ENCODE data around the gene SEPHS2.

Gene SEPHS2

GRCh38 chr16:30458561-30459394 is 13.1 kb upstream of the SEPHS2 start:
- H3K36me3 ChIP-seq (ENCODE audit: insufficient read depth, low read length) = no peaks in the 10 kb centered on the region
- H2AFZ ChIP-seq (ENCODE audit: low read length) = peak overlapping the region; percentile 9; the same call in 1 of the 2 replicates
- H3K9ac ChIP-seq (ENCODE audit: low read depth, low read length, poor library complexity, severe bottlenecking) = peak overlapping the region; percentile 73
- H3K4me2 ChIP-seq (ENCODE audit: low read depth, low read length, poor library complexity, severe bottlenecking) = peak overlapping the region; percentile 70
- no peaks in the 10 kb centered on the region for H3K27me3 ChIP-seq (ENCODE audit: insufficient read depth, low read length, poor library complexity, severe bottlenecking)
- H3K9me2 ChIP-seq (replicated peaks; ENCODE audit: low read depth, low read length) = no peaks in the 10 kb centered on the region
- peak overlapping the region; percentile 47 for H3K4me3 ChIP-seq (ENCODE audit: low read length, poor library complexity, severe bottlenecking)
- no peak for TF ChIP-seq EZH2phosphoT487 (IDR thresholded peaks at IDR 0.05; ENCODE audit: borderline replicate concordance)
- TF ChIP-seq, protein P1, sequence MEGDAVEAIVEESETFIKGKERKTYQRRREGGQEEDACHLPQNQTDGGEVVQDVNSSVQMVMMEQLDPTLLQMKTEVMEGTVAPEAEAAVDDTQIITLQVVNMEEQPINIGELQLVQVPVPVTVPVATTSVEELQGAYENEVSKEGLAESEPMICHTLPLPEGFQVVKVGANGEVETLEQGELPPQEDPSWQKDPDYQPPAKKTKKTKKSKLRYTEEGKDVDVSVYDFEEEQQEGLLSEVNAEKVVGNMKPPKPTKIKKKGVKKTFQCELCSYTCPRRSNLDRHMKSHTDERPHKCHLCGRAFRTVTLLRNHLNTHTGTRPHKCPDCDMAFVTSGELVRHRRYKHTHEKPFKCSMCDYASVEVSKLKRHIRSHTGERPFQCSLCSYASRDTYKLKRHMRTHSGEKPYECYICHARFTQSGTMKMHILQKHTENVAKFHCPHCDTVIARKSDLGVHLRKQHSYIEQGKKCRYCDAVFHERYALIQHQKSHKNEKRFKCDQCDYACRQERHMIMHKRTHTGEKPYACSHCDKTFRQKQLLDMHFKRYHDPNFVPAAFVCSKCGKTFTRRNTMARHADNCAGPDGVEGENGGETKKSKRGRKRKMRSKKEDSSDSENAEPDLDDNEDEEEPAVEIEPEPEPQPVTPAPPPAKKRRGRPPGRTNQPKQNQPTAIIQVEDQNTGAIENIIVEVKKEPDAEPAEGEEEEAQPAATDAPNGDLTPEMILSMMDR (conservative IDR thresholded peaks at IDR 0.05; ENCODE audit: low read length) = no peak
- H3K79me2 ChIP-seq (ENCODE audit: insufficient read depth, low read length) = no peaks in the 10 kb centered on the region
- H4K20me1 ChIP-seq (ENCODE audit: insufficient read depth, low read length, poor library complexity, severe bottlenecking) = no peaks in the 10 kb centered on the region
- peaks cover 39% of the 10 kb centered on the region for H3K4me1 ChIP-seq (ENCODE audit: insufficient read depth, low read length, poor library complexity, severe bottlenecking)
- 0 out of 2 replicates have a peak, but pooled peaks cover 2% of the 10 kb centered on the region for H3F3A ChIP-seq (ENCODE audit: low read depth)
- H3K9me3 ChIP-seq (ENCODE audit: insufficient read depth, low read depth, low read length) = no peaks in the 10 kb centered on the region

DNA sequence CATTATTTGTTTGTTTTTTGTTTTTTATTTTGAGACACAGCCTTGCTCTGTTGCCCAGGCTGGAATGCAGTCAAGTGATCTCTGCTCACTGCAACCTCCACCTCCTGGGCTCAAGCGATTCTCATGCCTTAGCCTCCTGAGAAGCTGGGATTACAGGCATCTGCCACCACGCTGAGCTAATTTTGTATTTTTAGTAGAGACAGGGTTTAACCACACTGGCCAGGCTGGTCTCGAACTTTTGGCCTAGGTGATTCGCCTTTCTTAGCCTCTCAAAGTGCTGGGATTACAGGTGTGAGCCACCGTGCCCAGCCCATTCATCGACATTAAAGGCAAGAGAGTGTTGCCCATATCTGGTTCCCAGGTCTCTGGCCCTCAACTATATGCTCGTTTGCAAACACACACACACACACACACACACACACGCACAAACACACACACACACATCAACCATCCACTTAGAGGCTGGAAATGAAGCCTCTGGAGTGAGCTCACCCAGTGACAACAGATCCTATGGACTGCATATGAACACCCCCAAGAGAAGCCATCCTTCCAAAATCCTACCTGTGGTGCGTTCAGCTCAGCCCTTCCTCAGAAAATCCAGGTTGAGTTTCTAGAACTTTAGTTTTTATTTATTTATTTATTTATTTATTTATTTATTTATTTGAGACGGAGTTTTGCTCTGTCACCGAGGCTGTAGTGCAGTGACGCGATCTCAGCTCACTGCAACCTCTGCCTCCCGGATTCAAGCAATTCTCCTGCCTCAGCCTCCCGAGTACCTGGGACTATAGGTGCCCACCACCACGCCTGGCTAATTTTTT is 12.3 kb upstream of the SEPHS2 start:
- no peaks in the 10 kb centered on the region for H3K79me2 ChIP-seq (ENCODE audit: insufficient read depth, low read length)
- no peaks in the 10 kb centered on the region for H3K27me3 ChIP-seq (ENCODE audit: insufficient read depth, low read length, poor library complexity, severe bottlenecking)
- no peaks in the 10 kb centered on the region for H3K9me2 ChIP-seq (replicated peaks; ENCODE audit: low read depth, low read length)
- peak overlapping the region; percentile 70 for H3K4me2 ChIP-seq (ENCODE audit: low read depth, low read length, poor library complexity, severe bottlenecking)
- peak overlapping the region; percentile 27 for H3K9ac ChIP-seq (ENCODE audit: low read depth, low read length, poor library complexity, severe bottlenecking)
- H3K4me3 ChIP-seq (ENCODE audit: low read length, poor library complexity, severe bottlenecking) = peak overlapping the region; percentile 47
- no peak overlapping the region for H2AFZ ChIP-seq (ENCODE audit: low read length)
- H3K36me3 ChIP-seq (ENCODE audit: insufficient read depth, low read length) = no peaks in the 10 kb centered on the region
- peaks cover 39% of the 10 kb centered on the region for H3K4me1 ChIP-seq (ENCODE audit: insufficient read depth, low read length, poor library complexity, severe bottlenecking)
- H3F3A ChIP-seq (ENCODE audit: low read depth) = 0 out of 2 replicates have a peak, but pooled peaks cover 2% of the 10 kb centered on the region
- TF ChIP-seq, protein P1 (conservative IDR thresholded peaks at IDR 0.05; ENCODE audit: low read length) = no peak
- no peak for TF ChIP-seq EZH2phosphoT487 (IDR thresholded peaks at IDR 0.05; ENCODE audit: borderline replicate concordance)
- H4K20me1 ChIP-seq (ENCODE audit: insufficient read depth, low read length, poor library complexity, severe bottlenecking) = no peaks in the 10 kb centered on the region
- no peaks in the 10 kb centered on the region for H3K9me3 ChIP-seq (ENCODE audit: insufficient read depth, low read depth, low read length)

- no peaks in the 10 kb centered on the region for H3K9me2 ChIP-seq (replicated peaks; ENCODE audit: low read depth, low read length)
- H3K4me1 ChIP-seq (ENCODE audit: insufficient read depth, low read length, poor library complexity, severe bottlenecking) = peaks cover 42% of the 10 kb centered on the region
- no peaks in the 10 kb centered on the region for H3K79me2 ChIP-seq (ENCODE audit: insufficient read depth, low read length)
- H3F3A ChIP-seq (ENCODE audit: low read depth) = 0 out of 2 replicates have a peak, but pooled peaks cover 2% of the 10 kb centered on the region
- TF ChIP-seq, protein P1 (conservative IDR thresholded peaks at IDR 0.05; ENCODE audit: low read length) = no peak
- no peak for TF ChIP-seq EZH2phosphoT487 (IDR thresholded peaks at IDR 0.05; ENCODE audit: borderline replicate concordance)
- H2AFZ ChIP-seq (ENCODE audit: low read length) = no peak overlapping the region
- H3K4me2 ChIP-seq (ENCODE audit: low read depth, low read length, poor library complexity, severe bottlenecking) = peak overlapping the region; percentile 22
- H3K9ac ChIP-seq (ENCODE audit: low read depth, low read length, poor library complexity, severe bottlenecking) = peak overlapping the region; percentile 27
- H4K20me1 ChIP-seq (ENCODE audit: insufficient read depth, low read length, poor library complexity, severe bottlenecking) = no peaks in the 10 kb centered on the region
- H3K4me3 ChIP-seq (ENCODE audit: low read length, poor library complexity, severe bottlenecking) = no peak overlapping the region
- no peaks in the 10 kb centered on the region for H3K9me3 ChIP-seq (ENCODE audit: insufficient read depth, low read depth, low read length)
- no peaks in the 10 kb centered on the region for H3K27me3 ChIP-seq (ENCODE audit: insufficient read depth, low read length, poor library complexity, severe bottlenecking)
- H3K36me3 ChIP-seq (ENCODE audit: insufficient read depth, low read length) = no peaks in the 10 kb centered on the region
Observed at GRCh38 chr16:30457256-30457655, 11.6 kb upstream of the SEPHS2 start.

All from Loucy (cell line).